ENCODE data around the gene KCTD17. TPM values are rescaled to one million over a fixed set of nuclear protein-coding genes. Genes with fewer than 3 reads are reported as not detected.
A peak's percentile ranks its signal among the peaks of the same experiment; 100 is the strongest.

Gene KCTD17
- total RNA-seq, 1 donor from 2014 or later, result 28.9 TPM

DNA sequence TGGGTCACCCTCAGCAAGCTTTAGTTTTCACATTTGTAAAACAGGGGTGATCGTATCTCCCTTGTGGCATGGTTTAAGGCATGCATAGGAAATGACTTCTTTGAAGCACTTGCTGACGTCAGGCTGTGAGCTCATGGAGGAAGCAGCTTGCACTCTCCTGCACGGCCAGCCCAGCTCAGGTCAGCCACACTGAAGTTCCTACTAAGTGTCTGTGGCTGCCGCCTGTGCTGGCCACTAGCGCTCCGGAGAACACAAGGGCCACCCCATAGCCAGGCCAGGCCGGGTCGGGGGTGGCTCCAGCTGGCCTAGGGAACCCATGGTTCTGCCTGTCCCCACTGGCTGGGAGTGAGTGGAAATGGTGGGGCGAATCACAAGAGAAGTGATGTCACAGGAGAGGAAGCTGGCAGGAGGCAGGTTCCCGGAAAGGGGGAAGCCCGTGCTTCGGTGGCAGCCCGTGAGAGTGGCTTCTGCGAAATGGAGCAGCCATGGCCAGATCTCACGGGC, 28.2 kb downstream of the KCTD17 start:
- DNase-seq (no peak), ATAC-seq (ENCODE audit: low read depth) (peak; percentile 58)
- H3K9me3 Mint-ChIP-seq, result no peaks in the 10 kb centered on the region
- peaks cover 25% of the 10 kb centered on the region for H3K4me1 Mint-ChIP-seq
- peak overlapping the region; percentile 44 for H3K4me3 Mint-ChIP-seq
- intact Hi-C loops (cut with micrococcal nuclease), result loop anchor here (5.0 kb wide), 1 partner anchor 58 kb away; no protein-coding TSS in a partner anchor
- ChIA-PET CTCF (interaction anchor here (0.8 to 2.5 kb wide), 7 partner anchors 42 to 323 kb away, joined by 3 to 15 read pairs (median 3); partner anchors contain the start of gene IL2RB), POLR2A (interaction anchor here (0.6 to 1.5 kb wide), 8 partner anchors 9 to 325 kb away, joined by 3 to 9 read pairs (median 4); no protein-coding TSS in a partner anchor)
- no peaks in the 10 kb centered on the region for H3K27me3 Mint-ChIP-seq
- H3K36me3 Mint-ChIP-seq (ENCODE audit: low read depth), result no peaks in the 10 kb centered on the region
- no peak for TF ChIP-seq CTCF (IDR thresholded peaks at IDR 0.05)
- peak overlapping the region; percentile 59 for H3K27ac Mint-ChIP-seq

DNA sequence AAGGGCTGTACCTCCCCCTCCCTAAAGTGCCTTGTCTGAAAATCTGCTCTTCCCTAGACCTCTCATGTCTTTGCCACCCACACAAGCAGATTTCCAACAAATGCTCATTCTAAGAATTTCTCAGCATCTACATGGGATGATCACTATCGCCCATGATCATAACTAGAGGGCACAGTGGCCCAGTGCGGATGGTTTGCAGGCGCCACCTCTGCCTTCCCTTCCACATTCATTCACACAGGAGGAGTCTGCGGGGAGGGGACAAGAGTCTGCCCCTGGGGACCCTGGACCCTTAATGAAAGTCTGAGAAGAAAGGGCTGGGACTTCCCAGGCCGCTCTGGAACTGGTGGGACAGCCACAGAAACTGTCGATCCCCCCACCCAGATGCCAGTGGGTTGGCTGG, 28.9 kb downstream of the KCTD17 start:
- POLR2A ChIA-PET, result interaction anchor here (1.1 to 1.5 kb wide), 3 partner anchors 8 to 144 kb away, joined by 3 to 8 read pairs (median 4); no protein-coding TSS in a partner anchor
- no peak overlapping the region for H3K4me3 Mint-ChIP-seq
- intact Hi-C loops (cut with micrococcal nuclease), result no loop called here
- DNase-seq (no peak), ATAC-seq (ENCODE audit: low read depth) (no peak)
- H3K27ac Mint-ChIP-seq, result no peak overlapping the region
- CTCF ChIA-PET, result interaction anchor here (0.8 to 2.5 kb wide), 5 partner anchors 41 to 324 kb away, joined by 3 to 15 read pairs (median 5); no protein-coding TSS in a partner anchor
- no peak for TF ChIP-seq CTCF (IDR thresholded peaks at IDR 0.05)
- H3K27me3 Mint-ChIP-seq, result no peaks in the 10 kb centered on the region
- H3K36me3 Mint-ChIP-seq (ENCODE audit: low read depth), result no peaks in the 10 kb centered on the region
- H3K4me1 Mint-ChIP-seq, result peaks cover 25% of the 10 kb centered on the region
- no peaks in the 10 kb centered on the region for H3K9me3 Mint-ChIP-seq

DNA sequence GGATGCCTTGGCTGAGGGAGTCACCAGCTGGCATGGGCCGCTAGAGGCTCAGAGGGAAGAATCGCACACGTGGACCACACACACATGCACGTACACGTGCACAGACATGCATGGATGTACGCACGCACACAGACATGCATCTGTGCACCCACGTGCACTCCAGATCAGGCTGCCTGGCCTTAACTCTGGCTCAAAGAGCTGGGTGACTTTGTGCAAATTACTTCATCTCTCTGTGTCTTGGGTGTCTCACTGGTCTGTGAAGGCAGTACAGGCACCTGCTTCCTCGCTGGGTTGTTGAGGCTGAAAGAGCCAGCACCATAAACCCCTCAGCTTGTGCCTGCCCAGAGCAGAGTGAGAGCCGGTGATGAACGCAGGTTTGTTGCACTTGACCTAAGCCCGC, 29.3 kb downstream of the KCTD17 start:
- ChIA-PET CTCF (no interaction called here), POLR2A (no interaction called here)
- Mint-ChIP-seq H3K36me3 (ENCODE audit: low read depth) (no peaks in the 10 kb centered on the region), H3K4me3 (no peak overlapping the region), H3K27me3 (no peaks in the 10 kb centered on the region), H3K9me3 (no peaks in the 10 kb centered on the region), H3K4me1 (peaks cover 25% of the 10 kb centered on the region), H3K27ac (no peak overlapping the region)
- ATAC-seq (ENCODE audit: low read depth), result no peak
- DNase-seq, result no peak
- intact Hi-C loops (cut with micrococcal nuclease), result no loop called here
- no peak for TF ChIP-seq CTCF (IDR thresholded peaks at IDR 0.05)

- Mint-ChIP-seq H3K4me3 (no peak overlapping the region), H3K27me3 (no peaks in the 10 kb centered on the region), H3K9me3 (no peaks in the 10 kb centered on the region), H3K27ac (no peak overlapping the region), H3K36me3 (ENCODE audit: low read depth) (no peaks in the 10 kb centered on the region), H3K4me1 (peaks cover 25% of the 10 kb centered on the region)
- DNase-seq (no peak), ATAC-seq (ENCODE audit: low read depth) (no peak)
- CTCF ChIA-PET, result no interaction called here
- intact Hi-C loops (cut with micrococcal nuclease), result no loop called here
- POLR2A ChIA-PET, result no interaction called here
- TF ChIP-seq CTCF (IDR thresholded peaks at IDR 0.05), result no peak
Measured at GRCh38 chr22:37082251-37082873, 30.8 kb downstream of the KCTD17 start.

DNA sequence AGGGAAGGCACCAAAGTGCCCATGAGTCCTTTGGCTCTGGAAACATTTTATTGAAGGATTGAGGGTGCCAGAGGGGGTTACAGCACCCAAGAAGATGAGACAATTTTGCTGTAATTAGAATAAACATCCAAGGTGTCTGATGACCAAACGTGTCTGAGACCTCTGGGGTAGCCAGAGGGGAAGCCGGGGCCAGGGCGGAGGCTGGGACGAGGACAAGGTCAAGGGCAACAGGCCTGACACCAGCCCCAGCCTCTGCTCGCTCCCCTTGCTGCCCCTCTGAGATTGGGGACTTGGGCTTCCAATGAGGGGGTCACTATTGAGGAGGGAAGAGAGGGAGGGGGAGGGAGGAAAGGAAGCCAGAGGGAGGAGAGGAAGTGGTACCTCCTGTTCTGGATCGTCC, 32.4 kb downstream of the KCTD17 start:
- intact Hi-C loops (cut with micrococcal nuclease), result no loop called here
- no peak for DNase-seq
- ATAC-seq (ENCODE audit: low read depth), result no peak
- peaks cover 3% of the 10 kb centered on the region for H3K27me3 Mint-ChIP-seq
- peaks cover 26% of the 10 kb centered on the region for H3K4me1 Mint-ChIP-seq
- ChIA-PET POLR2A (no interaction called here), CTCF (no interaction called here)
- H3K27ac Mint-ChIP-seq, result no peak overlapping the region
- H3K4me3 Mint-ChIP-seq, result no peak overlapping the region
- TF ChIP-seq CTCF (IDR thresholded peaks at IDR 0.05), result no peak
- H3K9me3 Mint-ChIP-seq, result no peaks in the 10 kb centered on the region
- H3K36me3 Mint-ChIP-seq (ENCODE audit: low read depth), result no peaks in the 10 kb centered on the region

Measured in activated B cell treated with CpG ODN at 0.5 μM for 24 hours (primary cell).